GM19372 (cell line): ENCODE data around the gene CD93.

Experiments used
- ATAC-seq: cut with Tn5 transposase; IDR thresholded peaks from one replicate; pipeline ENCODE4 v1.9.1; 2021; ENCODE audit warnings: mild to moderate bottlenecking, low read depth, moderate library complexity; ENCODE audit not compliant: unreplicated experiment

CD93 gene

GRCh38 chr20:23042270-23042669, 43.9 kb downstream of the CD93 start:
- no peak for ATAC-seq

- no peak for ATAC-seq
Measured at GRCh38 chr20:23039885-23040508, 46.1 kb downstream of the CD93 start.

- no peak for ATAC-seq
Measured at GRCh38 chr20:23039136-23039875, 46.8 kb downstream of the CD93 start.

GRCh38 chr20:23037017-23037481, 49.1 kb downstream of the CD93 start:
- no peak for ATAC-seq

- no peak for ATAC-seq
Measured at GRCh38 chr20:23036371-23036770, 49.8 kb downstream of the CD93 start.

- no peak for ATAC-seq
Measured at GRCh38 chr20:23035731-23036130, 50.4 kb downstream of the CD93 start.

- no peak for ATAC-seq
Measured at GRCh38 chr20:23034721-23035671, 51.1 kb downstream of the CD93 start, which contains the start of gene SSTR4. SSTR4 (plus strand) TSS chr20:23035312; CDS start chr20:23035484, 172 bp downstream.

GRCh38 chr20:23033918-23034317, 52.2 kb downstream of the CD93 start:
- no peak for ATAC-seq

- ATAC-seq = no peak
Measured at GRCh38 chr20:23032750-23033078, 53.4 kb downstream of the CD93 start.

- ATAC-seq = no peak
Measured at GRCh38 chr20:23032056-23032749, 53.9 kb downstream of the CD93 start.

- no peak for ATAC-seq
Measured at GRCh38 chr20:23031346-23031745, 54.8 kb downstream of the CD93 start.
